Measurements from ENCODE around the gene ZNF423. TPM values are rescaled to one million over a fixed set of nuclear protein-coding genes. Genes with fewer than 3 reads are reported as not detected.
A peak's percentile ranks its signal among the peaks of the same experiment; 100 is the strongest.

The ZNF423 gene
- total RNA-seq, 1 donor from 2014 or later: not detected

DNA sequence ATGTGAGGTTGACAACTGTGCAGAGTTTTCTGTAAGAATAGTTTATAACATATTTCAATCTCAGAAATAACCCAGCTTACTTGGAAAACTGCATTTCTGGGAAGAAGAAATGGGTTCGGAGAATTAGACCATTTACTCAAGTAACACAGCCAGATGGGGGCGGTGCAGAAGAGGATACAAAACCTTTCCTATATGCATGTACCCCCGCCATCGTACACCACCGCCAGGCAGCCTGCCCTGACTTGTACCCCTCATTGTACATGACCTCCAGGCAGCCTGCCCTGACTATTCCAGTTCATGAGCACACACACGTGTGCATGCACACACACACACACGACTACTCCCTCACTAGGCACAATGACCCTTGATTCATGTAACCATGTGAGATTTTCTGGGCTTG is 328.3 kb downstream of the ZNF423 start:
- TF ChIP-seq, protein P1, sequence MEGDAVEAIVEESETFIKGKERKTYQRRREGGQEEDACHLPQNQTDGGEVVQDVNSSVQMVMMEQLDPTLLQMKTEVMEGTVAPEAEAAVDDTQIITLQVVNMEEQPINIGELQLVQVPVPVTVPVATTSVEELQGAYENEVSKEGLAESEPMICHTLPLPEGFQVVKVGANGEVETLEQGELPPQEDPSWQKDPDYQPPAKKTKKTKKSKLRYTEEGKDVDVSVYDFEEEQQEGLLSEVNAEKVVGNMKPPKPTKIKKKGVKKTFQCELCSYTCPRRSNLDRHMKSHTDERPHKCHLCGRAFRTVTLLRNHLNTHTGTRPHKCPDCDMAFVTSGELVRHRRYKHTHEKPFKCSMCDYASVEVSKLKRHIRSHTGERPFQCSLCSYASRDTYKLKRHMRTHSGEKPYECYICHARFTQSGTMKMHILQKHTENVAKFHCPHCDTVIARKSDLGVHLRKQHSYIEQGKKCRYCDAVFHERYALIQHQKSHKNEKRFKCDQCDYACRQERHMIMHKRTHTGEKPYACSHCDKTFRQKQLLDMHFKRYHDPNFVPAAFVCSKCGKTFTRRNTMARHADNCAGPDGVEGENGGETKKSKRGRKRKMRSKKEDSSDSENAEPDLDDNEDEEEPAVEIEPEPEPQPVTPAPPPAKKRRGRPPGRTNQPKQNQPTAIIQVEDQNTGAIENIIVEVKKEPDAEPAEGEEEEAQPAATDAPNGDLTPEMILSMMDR (IDR thresholded peaks at IDR 0.05): no peak
- Mint-ChIP-seq H3K9me3 (no peaks in the 10 kb centered on the region), H3K27me3 (peaks cover 29% of the 10 kb centered on the region), H3K27ac (no peak overlapping the region), H3K36me3 (ENCODE audit: low read depth) (no peaks in the 10 kb centered on the region), H3K4me3 (peak overlapping the region; percentile 81), H3K4me1 (peaks cover 17% of the 10 kb centered on the region)
- DNase-seq: no peak
- CTCF ChIA-PET: no interaction called here
- no peak for ATAC-seq (ENCODE audit: low read depth)
- intact Hi-C loops (cut with micrococcal nuclease): no loop called here
- POLR2A ChIA-PET: no interaction called here

DNA sequence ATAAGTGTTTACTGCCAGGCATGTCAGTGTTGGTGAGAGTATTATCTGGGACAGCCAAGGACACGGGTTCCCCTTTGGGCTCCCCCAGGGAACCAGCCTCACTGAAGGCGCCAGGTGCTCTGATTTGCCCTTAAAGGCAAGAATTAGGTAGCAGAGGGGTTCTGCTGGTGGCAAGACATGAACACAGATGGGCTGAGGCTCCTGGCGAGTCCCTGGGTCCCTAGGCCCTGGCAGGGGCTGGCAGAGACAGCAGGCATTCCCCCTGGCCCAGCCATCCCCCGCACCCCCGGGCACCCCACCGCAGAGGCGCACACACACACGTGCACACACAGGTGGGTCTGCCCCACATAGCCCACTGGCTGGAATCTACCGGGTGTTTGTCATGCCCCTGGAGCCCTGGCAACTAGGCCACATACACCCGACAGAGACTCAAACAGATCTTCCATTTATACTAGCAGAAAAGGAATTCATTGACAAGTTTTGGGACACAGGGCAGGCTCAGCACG is 329.0 kb downstream of the ZNF423 start:
- no peak overlapping the region for H3K27ac Mint-ChIP-seq

DNA sequence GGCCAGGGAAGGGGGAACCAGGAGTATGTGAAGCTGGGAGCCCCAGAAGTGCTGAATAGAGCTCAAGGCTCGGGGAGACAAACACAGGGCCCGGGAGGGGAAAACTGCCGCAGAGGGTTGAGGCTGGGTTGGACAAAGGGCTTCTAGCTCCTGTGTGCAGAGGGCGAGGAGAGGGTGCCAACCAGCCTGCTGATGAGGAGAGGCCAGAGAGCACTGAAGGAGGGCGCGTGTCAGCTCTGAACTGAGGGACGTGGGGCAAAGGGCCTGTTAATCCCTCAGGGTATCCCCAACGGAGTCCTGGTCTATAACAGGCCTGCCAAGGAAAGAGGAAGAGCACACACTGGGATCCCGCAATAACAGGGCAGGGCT is 331.0 kb downstream of the ZNF423 start:
- intact Hi-C loops (cut with micrococcal nuclease): no loop called here
- POLR2A ChIA-PET: no interaction called here

More for the DNA sequence above, 329.0 kb downstream of the ZNF423 start:
- H3K36me3 Mint-ChIP-seq (ENCODE audit: low read depth): no peaks in the 10 kb centered on the region
- no peak for ATAC-seq (ENCODE audit: low read depth)
- DNase-seq: no peak
- H3K9me3 Mint-ChIP-seq: no peaks in the 10 kb centered on the region
- ChIA-PET POLR2A (no interaction called here), CTCF (no interaction called here)
- intact Hi-C loops (cut with micrococcal nuclease): no loop called here
- peaks cover 17% of the 10 kb centered on the region for H3K4me1 Mint-ChIP-seq
- TF ChIP-seq, protein P1 (IDR thresholded peaks at IDR 0.05): no peak
- peaks cover 29% of the 10 kb centered on the region for H3K27me3 Mint-ChIP-seq
- H3K4me3 Mint-ChIP-seq: no peak overlapping the region

DNA sequence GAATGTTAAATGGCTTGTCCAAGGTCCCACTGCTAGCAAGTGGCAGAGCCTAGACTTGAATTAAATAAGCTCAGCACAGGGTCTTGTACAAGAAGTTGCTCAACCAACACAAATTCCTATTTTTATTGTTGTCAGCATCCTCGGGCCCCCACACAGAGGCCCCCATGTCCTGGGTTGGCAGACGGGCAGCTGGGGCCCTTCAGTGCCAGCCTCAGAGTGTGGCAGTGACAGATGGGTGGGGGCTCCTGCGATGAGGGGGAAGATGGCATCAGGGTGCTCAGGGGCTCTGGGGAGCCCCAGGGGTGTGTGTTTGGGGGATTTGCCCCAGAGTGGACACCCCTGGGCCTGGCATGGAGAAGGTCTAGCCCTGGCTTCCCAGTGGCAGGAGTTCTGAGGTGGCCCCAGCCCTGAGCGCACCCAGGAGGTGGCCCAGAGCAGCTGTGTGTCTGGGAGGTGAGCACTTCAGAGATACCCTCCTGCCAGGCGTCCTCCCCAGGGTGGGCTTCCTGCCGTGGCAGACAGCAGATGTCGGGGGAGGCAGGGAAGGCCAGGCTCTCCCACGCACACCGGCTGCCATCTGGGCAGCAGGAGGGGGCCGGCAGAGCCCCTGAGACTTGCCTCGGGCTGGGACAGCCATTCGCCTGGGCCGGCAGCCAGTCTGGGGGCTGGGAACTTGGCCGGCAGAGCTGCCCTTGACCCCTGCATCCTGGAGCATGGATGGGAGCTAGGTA is 331.5 kb downstream of the ZNF423 start:
- H3K9me3 Mint-ChIP-seq: no peaks in the 10 kb centered on the region
- intact Hi-C loops (cut with micrococcal nuclease): no loop called here
- H3K36me3 Mint-ChIP-seq (ENCODE audit: low read depth): no peaks in the 10 kb centered on the region
- ATAC-seq (ENCODE audit: low read depth) (no peak), DNase-seq (no peak)
- H3K4me3 Mint-ChIP-seq: no peak overlapping the region
- CTCF ChIA-PET: no interaction called here
- POLR2A ChIA-PET: no interaction called here
- H3K27ac Mint-ChIP-seq: no peak overlapping the region
- TF ChIP-seq, protein P1 (IDR thresholded peaks at IDR 0.05): no peak
- H3K4me1 Mint-ChIP-seq: peaks cover 13% of the 10 kb centered on the region
- peaks cover 13% of the 10 kb centered on the region for H3K27me3 Mint-ChIP-seq

More for the DNA sequence above, 331.0 kb downstream of the ZNF423 start:
- ATAC-seq (ENCODE audit: low read depth): no peak
- DNase-seq: no peak
- H3K27me3 Mint-ChIP-seq: peaks cover 14% of the 10 kb centered on the region
- H3K4me3 Mint-ChIP-seq: no peak overlapping the region
- no peaks in the 10 kb centered on the region for H3K36me3 Mint-ChIP-seq (ENCODE audit: low read depth)
- no peak overlapping the region for H3K27ac Mint-ChIP-seq
- TF ChIP-seq, protein P1 (IDR thresholded peaks at IDR 0.05): no peak
- CTCF ChIA-PET: no interaction called here
- no peaks in the 10 kb centered on the region for H3K9me3 Mint-ChIP-seq
- peaks cover 14% of the 10 kb centered on the region for H3K4me1 Mint-ChIP-seq

DNA sequence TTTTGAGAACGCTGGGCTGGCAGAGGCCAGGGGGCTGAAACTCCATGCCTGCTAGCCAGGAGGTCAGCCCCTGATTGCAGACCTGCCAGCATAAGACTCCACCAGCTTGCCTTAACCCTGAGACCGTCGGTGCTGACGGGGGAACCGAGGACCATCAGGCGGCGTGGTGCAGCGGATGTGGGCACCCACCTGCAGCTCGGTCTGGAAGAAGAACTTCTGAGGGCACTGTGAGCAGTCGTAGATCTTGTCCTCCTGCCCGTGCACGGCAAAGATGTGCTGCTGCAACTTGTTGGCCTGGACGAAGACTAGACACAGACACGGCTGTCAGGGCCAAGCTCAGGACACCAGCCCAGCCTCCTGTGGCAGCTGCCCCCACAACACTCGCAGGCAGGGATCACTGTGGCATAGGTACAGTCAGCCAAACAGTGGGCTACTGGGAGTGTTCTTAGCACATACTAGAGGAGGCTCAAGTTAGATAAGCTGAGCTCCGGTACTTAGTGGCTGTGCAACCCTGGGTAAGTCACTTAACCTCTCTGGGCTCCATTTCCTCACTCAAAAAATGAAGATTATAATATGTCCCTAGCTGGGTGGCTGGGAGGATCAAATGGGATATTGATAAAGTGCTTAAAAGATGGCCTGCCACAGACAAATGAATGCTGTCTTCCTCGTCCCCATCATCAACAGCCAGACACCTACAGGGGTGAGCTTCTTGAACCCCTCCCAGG is 332.3 kb downstream of the ZNF423 start:
- H3K4me3 Mint-ChIP-seq: no peak overlapping the region
- H3K27me3 Mint-ChIP-seq: peaks cover 11% of the 10 kb centered on the region
- ATAC-seq (ENCODE audit: low read depth) (no peak), DNase-seq (no peak)
- H3K9me3 Mint-ChIP-seq: no peaks in the 10 kb centered on the region
- H3K4me1 Mint-ChIP-seq: peaks cover 8% of the 10 kb centered on the region
- POLR2A ChIA-PET: no interaction called here
- TF ChIP-seq, protein P1 (IDR thresholded peaks at IDR 0.05): no peak
- intact Hi-C loops (cut with micrococcal nuclease): no loop called here
- no peaks in the 10 kb centered on the region for H3K36me3 Mint-ChIP-seq (ENCODE audit: low read depth)
- CTCF ChIA-PET: no interaction called here
- H3K27ac Mint-ChIP-seq: no peak overlapping the region

Data from activated B cell treated with CpG ODN at 0.5 μM for 24 hours (primary cell).